ENCODE measurements around the gene IGFBP4. TPM values are rescaled to one million over a fixed set of nuclear protein-coding genes. Genes with fewer than 3 reads are reported as not detected.

Gene IGFBP4
- total and polyA plus RNA-seq, 2 of the 13 experiments (the other 11 are each of a cell fraction or from before 2014, with no cell fraction given): 4.1 to 49.0 TPM

DNA sequence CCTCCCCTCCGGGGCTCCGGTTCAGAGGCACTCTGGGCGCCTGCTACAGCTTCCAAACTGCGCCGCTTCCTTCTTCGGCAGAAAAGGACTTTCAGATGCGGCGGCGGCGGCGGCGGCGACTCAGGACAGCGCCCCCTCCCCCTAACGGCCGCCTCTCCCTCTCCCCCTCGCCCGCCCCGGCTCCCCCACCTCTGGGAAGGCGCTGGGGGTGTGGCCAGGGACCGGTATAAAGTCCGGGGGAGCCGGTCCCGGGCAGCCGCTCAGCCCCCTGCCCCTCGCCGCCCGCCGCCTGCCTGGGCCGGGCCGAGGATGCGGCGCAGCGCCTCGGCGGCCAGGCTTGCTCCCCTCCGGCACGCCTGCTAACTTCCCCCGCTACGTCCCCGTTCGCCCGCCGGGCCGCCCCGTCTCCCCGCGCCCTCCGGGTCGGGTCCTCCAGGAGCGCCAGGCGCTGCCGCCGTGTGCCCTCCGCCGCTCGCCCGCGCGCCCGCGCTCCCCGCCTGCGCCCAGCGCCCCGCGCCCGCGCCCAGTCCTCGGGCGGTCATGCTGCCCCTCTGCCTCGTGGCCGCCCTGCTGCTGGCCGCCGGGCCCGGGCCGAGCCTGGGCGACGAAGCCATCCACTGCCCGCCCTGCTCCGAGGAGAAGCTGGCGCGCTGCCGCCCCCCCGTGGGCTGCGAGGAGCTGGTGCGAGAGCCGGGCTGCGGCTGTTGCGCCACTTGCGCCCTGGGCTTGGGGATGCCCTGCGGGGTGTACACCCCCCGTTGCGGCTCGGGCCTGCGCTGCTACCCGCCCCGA lies at the start of gene IGFBP4 (continued):
- no peak for TF ChIP-seq RORA (CRISPR knock-in tag; IDR thresholded peaks at IDR 0.05)
- no peak for TF ChIP-seq MEF2D (CRISPR knock-in tag; IDR thresholded peaks at IDR 0.05)
- no peak; the same call in 1 of the 2 replicates for TF ChIP-seq FOSL1 (CRISPR knock-in tag; IDR thresholded peaks at IDR 0.05; ENCODE audit: borderline replicate concordance)
- 0 out of 2 replicates have a peak, but pooled peaks have one; percentile 84 for TF ChIP-seq ZNF224 (CRISPR knock-in tag; IDR thresholded peaks at IDR 0.05)
- peak; percentile 68; the same call in 1 of the 2 replicates for TF ChIP-seq ESRRA (CRISPR knock-in tag; IDR thresholded peaks at IDR 0.05; ENCODE audit: low read depth)
- TF ChIP-seq, protein P1, sequence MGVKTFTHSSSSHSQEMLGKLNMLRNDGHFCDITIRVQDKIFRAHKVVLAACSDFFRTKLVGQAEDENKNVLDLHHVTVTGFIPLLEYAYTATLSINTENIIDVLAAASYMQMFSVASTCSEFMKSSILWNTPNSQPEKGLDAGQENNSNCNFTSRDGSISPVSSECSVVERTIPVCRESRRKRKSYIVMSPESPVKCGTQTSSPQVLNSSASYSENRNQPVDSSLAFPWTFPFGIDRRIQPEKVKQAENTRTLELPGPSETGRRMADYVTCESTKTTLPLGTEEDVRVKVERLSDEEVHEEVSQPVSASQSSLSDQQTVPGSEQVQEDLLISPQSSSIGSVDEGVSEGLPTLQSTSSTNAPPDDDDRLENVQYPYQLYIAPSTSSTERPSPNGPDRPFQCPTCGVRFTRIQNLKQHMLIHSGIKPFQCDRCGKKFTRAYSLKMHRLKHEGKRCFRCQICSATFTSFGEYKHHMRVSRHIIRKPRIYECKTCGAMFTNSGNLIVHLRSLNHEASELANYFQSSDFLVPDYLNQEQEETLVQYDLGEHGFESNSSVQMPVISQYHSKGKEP (CRISPR knock-in tag; IDR thresholded peaks at IDR 0.05): no peak; the same call in 1 of the 2 replicates
- no peak for TF ChIP-seq NBN (conservative IDR thresholded peaks at IDR 0.05)
- TF ChIP-seq ZKSCAN5 (CRISPR knock-in tag; IDR thresholded peaks at IDR 0.05): no peak
- TF ChIP-seq KDM1A (CRISPR knock-in tag; IDR thresholded peaks at IDR 0.05): peak; percentile 48; the same call in 1 of the 2 replicates
- peak; percentile 83 for TF ChIP-seq IRF9 (CRISPR knock-in tag; IDR thresholded peaks at IDR 0.05; ENCODE audit: borderline replicate concordance)
- 0 out of 2 replicates have a peak, but pooled peaks have one; percentile 63 for TF ChIP-seq E2F2 (CRISPR knock-in tag; IDR thresholded peaks at IDR 0.05; ENCODE audit: borderline replicate concordance)
- peak; percentile 85; the same call in 1 of the 2 replicates for TF ChIP-seq ZNF780A (CRISPR knock-in tag; IDR thresholded peaks at IDR 0.05)
- TF ChIP-seq SOX6 (IDR thresholded peaks at IDR 0.05): no peak
- TF ChIP-seq SOX6 (CRISPR knock-in tag; IDR thresholded peaks at IDR 0.05): peak; percentile 39
- peak; percentile 62; the same call in 1 of the 2 replicates for TF ChIP-seq POGZ (CRISPR knock-in tag; IDR thresholded peaks at IDR 0.05)
- no peak for TF ChIP-seq RFX1 (IDR thresholded peaks at IDR 0.05)
- peak; percentile 75; the same call in 1 of the 2 replicates for TF ChIP-seq ZNF614 (CRISPR knock-in tag; IDR thresholded peaks at IDR 0.05; ENCODE audit: borderline replicate concordance)
- peak; percentile 26; the same call in 1 of the 2 replicates for TF ChIP-seq NFYB (CRISPR knock-in tag; IDR thresholded peaks at IDR 0.05)
- TF ChIP-seq ZBTB49 (CRISPR knock-in tag; IDR thresholded peaks at IDR 0.05; ENCODE audit: borderline replicate concordance): 0 out of 2 replicates have a peak, but pooled peaks have one; percentile 57
- TF ChIP-seq, protein P2, sequence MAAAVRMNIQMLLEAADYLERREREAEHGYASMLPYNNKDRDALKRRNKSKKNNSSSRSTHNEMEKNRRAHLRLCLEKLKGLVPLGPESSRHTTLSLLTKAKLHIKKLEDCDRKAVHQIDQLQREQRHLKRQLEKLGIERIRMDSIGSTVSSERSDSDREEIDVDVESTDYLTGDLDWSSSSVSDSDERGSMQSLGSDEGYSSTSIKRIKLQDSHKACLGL (CRISPR knock-in tag; IDR thresholded peaks at IDR 0.05): peak; percentile 87
- peak; percentile 70; the same call in 1 of the 2 replicates for TF ChIP-seq ZNF788 (CRISPR knock-in tag; IDR thresholded peaks at IDR 0.05; ENCODE audit: borderline replicate concordance)

All from HepG2 (cell line).